Endothelial cell (in vitro differentiated cells): Measurements from ENCODE around the gene VPS33B. TPM values are rescaled to one million over a fixed set of nuclear protein-coding genes. Genes with fewer than 3 reads are reported as not detected.
"Not testable (repeated sequence)": the region's sequence is repeated elsewhere in the genome, so short reads cannot be mapped to it uniquely, and the experiment has no call there.

Experiments used
- DNase-seq: peaks from one replicate; pipeline ENCODE4 v3.0.0; 2021; ENCODE audit warnings: low spot score
- H3K27ac Mint-ChIP-seq: one replicate; pipeline ENCODE4 v1.8.0; 2021; ENCODE audit warnings: mixed read lengths, inconsistent platforms; ENCODE audit not compliant: unreplicated experiment
- H3K27me3 Mint-ChIP-seq: one replicate; pipeline ENCODE4 v1.8.0; 2021; ENCODE audit warnings: mild to moderate bottlenecking, moderate library complexity, mixed read lengths, inconsistent platforms; ENCODE audit not compliant: unreplicated experiment
- H3K36me3 Mint-ChIP-seq: one replicate; pipeline ENCODE4 v1.8.0; 2021; ENCODE audit warnings: mild to moderate bottlenecking, low read depth, mixed read lengths, inconsistent platforms; ENCODE audit not compliant: unreplicated experiment
- H3K4me1 Mint-ChIP-seq: one replicate; pipeline ENCODE4 v1.8.0; 2021; ENCODE audit warnings: mild to moderate bottlenecking, mixed read lengths, inconsistent platforms; ENCODE audit not compliant: unreplicated experiment
- H3K4me3 Mint-ChIP-seq: one replicate; pipeline ENCODE4 v1.8.0; 2021; ENCODE audit warnings: mild to moderate bottlenecking, mixed read lengths, inconsistent platforms; ENCODE audit not compliant: unreplicated experiment
- H3K9me3 Mint-ChIP-seq: one replicate; pipeline ENCODE4 v1.8.0; 2021; ENCODE audit warnings: mixed read lengths, inconsistent platforms; ENCODE audit not compliant: unreplicated experiment
- CTCF ChIP-seq: fragments of 200-600 bp; sonication (generic); IDR thresholded peaks from one replicate; pipeline ENCODE4 v1.5.0; 2021; ENCODE audit warnings: antibody characterized with exemption; ENCODE audit not compliant: unreplicated experiment
- total RNA-seq: library from RNA; stranded (reverse); fragmentation: NEBNext Ultra II Directional; extraction: Animal tissue kit (Norgen Biotek cat#: 25700); gene quantifications from one replicate; pipeline ENCODE4 v1.2.1, GENCODE V29; 2021; ENCODE audit not compliant: unreplicated experiment

The VPS33B gene
- total RNA-seq, 1 donor from 2014 or later = 16.0 TPM

GRCh38 chr15:91021516-91022074 lies 799 bp downstream of the VPS33B start:
- no peaks in the 10 kb centered on the region for H3K36me3 Mint-ChIP-seq
- no peak for TF ChIP-seq CTCF
- peaks cover 15% of the 10 kb centered on the region for H3K4me1 Mint-ChIP-seq
- H3K9me3 Mint-ChIP-seq = no peaks in the 10 kb centered on the region
- peaks cover under 1% of the 10 kb centered on the region for H3K27me3 Mint-ChIP-seq
- no peak overlapping the region for H3K27ac Mint-ChIP-seq
- DNase-seq = no peak
- peak overlapping the region; percentile 97 for H3K4me3 Mint-ChIP-seq

- TF ChIP-seq CTCF = no peak
- Mint-ChIP-seq H3K9me3 (no peaks in the 10 kb centered on the region), H3K4me1 (peaks cover 15% of the 10 kb centered on the region), H3K4me3 (no peak overlapping the region), H3K27ac (no peak overlapping the region), H3K27me3 (peaks cover 1% of the 10 kb centered on the region), H3K36me3 (peaks cover 4% of the 10 kb centered on the region)
- DNase-seq = no peak
Observed at GRCh38 chr15:91018158-91018557, 4.2 kb downstream of the VPS33B start.

GRCh38 chr15:91017716-91018115 lies 4.7 kb downstream of the VPS33B start:
- Mint-ChIP-seq H3K27ac (no peak overlapping the region), H3K9me3 (no peaks in the 10 kb centered on the region), H3K36me3 (peaks cover 4% of the 10 kb centered on the region), H3K4me3 (no peak overlapping the region), H3K27me3 (peaks cover 1% of the 10 kb centered on the region), H3K4me1 (peaks cover 15% of the 10 kb centered on the region)
- DNase-seq = no peak
- TF ChIP-seq CTCF = no peak

- DNase-seq, H3K27me3 Mint-ChIP-seq, H3K4me3 Mint-ChIP-seq, H3K4me1 Mint-ChIP-seq, H3K9me3 Mint-ChIP-seq, H3K36me3 Mint-ChIP-seq, H3K27ac Mint-ChIP-seq: not testable (repeated sequence)
Observed at GRCh38 chr15:91013701-91014100, 8.7 kb downstream of the VPS33B start.

- peak overlapping the region; percentile 74 for H3K4me3 Mint-ChIP-seq
- H3K27ac Mint-ChIP-seq = no peak overlapping the region
- DNase-seq = no peak
- H3K9me3 Mint-ChIP-seq = no peaks in the 10 kb centered on the region
- H3K36me3 Mint-ChIP-seq = peaks cover 27% of the 10 kb centered on the region
- TF ChIP-seq CTCF = no peak
- H3K27me3 Mint-ChIP-seq = no peaks in the 10 kb centered on the region
- peaks cover 9% of the 10 kb centered on the region for H3K4me1 Mint-ChIP-seq
Observed at GRCh38 chr15:91007266-91007665, 15.1 kb downstream of the VPS33B start.
